GM13977 (cell line): ENCODE measurements around the gene ZNF580.

Source experiments
- DNase-seq: peaks from one replicate; pipeline ENCODE4 v3.0.0; 2012; ENCODE audit warnings: low spot score
- CTCF ChIP-seq: IDR thresholded peaks from 2 replicates; pipeline ENCODE4 v1.5.1; 2012; ENCODE audit warnings: mild to moderate bottlenecking, control low read depth; ENCODE audit not compliant: insufficient read depth; ENCODE audit errors: extremely low read depth, missing control alignments
- in situ Hi-C: fragments of 300-500 bp; cut with MboI; formaldehyde crosslinking; loops from one replicate; pipeline ENCODE4 v1.12.0; 2022; ENCODE audit warnings: low sequenced_read_pairs, low pct_unique_long_range_greater_than_20kb, mixed read lengths, inconsistent platforms; ENCODE audit not compliant: unreplicated experiment

The ZNF580 gene

GRCh38 chr19:55596304-55596703 lies 44.5 kb upstream of the ZNF580 start:
- no peak for DNase-seq
- TF ChIP-seq CTCF: no peak
- in situ Hi-C loops: no loop called here

- no peak for TF ChIP-seq CTCF
- no peak for DNase-seq
- in situ Hi-C loops: no loop called here
Measured at GRCh38 chr19:55597501-55597921, 43.3 kb upstream of the ZNF580 start.

- in situ Hi-C loops: no loop called here
- no peak for TF ChIP-seq CTCF
- DNase-seq: no peak
Measured at GRCh38 chr19:55598034-55598433, 42.8 kb upstream of the ZNF580 start.

- DNase-seq: peak; percentile 94
- in situ Hi-C loops: no loop called here
- TF ChIP-seq CTCF: no peak
Measured at GRCh38 chr19:55598719-55599467, 41.9 kb upstream of the ZNF580 start.

GRCh38 chr19:55599468-55599841 lies 41.3 kb upstream of the ZNF580 start, which contains the start of gene FIZ1:
Gene FIZ1 (minus strand): TSS chr19:55599517. CDS start chr19:55597865, 1,652 bp downstream.
- in situ Hi-C loops: no loop called here
- TF ChIP-seq CTCF: no peak
- peak; percentile 91 for DNase-seq

- TF ChIP-seq CTCF: no peak
- in situ Hi-C loops: loop anchor here (25.0 kb wide), 1 partner anchor 1138 kb away; the partner anchor contains the start of genes CDC42EP5 and LENG9
- DNase-seq: peak; percentile 94
Measured at GRCh38 chr19:55599842-55600661, 40.8 kb upstream of the ZNF580 start, which contains the start of gene ZNF524. Gene ZNF524 (plus strand): TSS chr19:55600288. CDS start chr19:55602113, 1,825 bp downstream.
